Caco-2 (cell line): ENCODE measurements around the gene TMEM63C. TPM values are rescaled to one million over a fixed set of nuclear protein-coding genes. Genes with fewer than 3 reads are reported as not detected.

ENCODE experiments used
- BruUV-seq: library from RNA; stranded (reverse); fragments of 400-500 nt; replicated peaks from 2 replicates; lab custom pipeline; 2021; lab: Mats Ljungman, UMichigan
- CTCF ChIA-PET: fragments of 300-600 bp; sonication (Branson Sonifier 250); formaldehyde crosslinking; loops from one replicate; lab custom pipeline; 2022; ENCODE audit warnings: antibody characterized with exemption; lab: Charles Lee
- POLR2A ChIA-PET: fragments of 300-600 bp; sonication (Branson Sonifier 250); formaldehyde crosslinking; loops from one replicate; lab custom pipeline; 2022; ENCODE audit warnings: antibody characterized with exemption; lab: Charles Lee
- DNase-seq, 2 experiments: peaks; one replicate each; pipeline versions ENCODE4 v3.0.0 to v3.0.0-alpha.2; 2020 to 2022
- H3K27me3 ChIP-seq: replicated peaks from 2 replicates; pipeline ENCODE4 v1.6.0; 2011; ENCODE audit warnings: low read length; ENCODE audit not compliant: control insufficient read depth, insufficient read depth
- H3K36me3 ChIP-seq: 2 replicates; pipeline ENCODE4 v1.5.1; 2011; ENCODE audit warnings: low read length; ENCODE audit not compliant: control insufficient read depth, insufficient read depth
- H3K4me1 ChIP-seq: fragments of 250-450 bp; sonication (Bioruptor Pico); 2 replicates; pipeline ENCODE4 v1.5.1; 2020; ENCODE audit warnings: mild to moderate bottlenecking
- H3K4me3 ChIP-seq: 2 replicates; pipeline ENCODE4 v1.5.1; 2011; ENCODE audit warnings: low read depth, mild to moderate bottlenecking, control low read depth, low read length
- H3K9me3 ChIP-seq: fragments of 250-450 bp; sonication (Bioruptor Pico); 2 replicates; pipeline ENCODE4 v1.5.1; 2020; ENCODE audit warnings: mild to moderate bottlenecking, moderate library complexity
- H3K27ac Mint-ChIP-seq: one replicate; pipeline ENCODE4 v1.8.0; 2022; ENCODE audit warnings: mixed read lengths; ENCODE audit not compliant: unreplicated experiment
- H3K27me3 Mint-ChIP-seq: one replicate; pipeline ENCODE4 v1.8.0; 2022; ENCODE audit warnings: mixed read lengths; ENCODE audit not compliant: insufficient read depth, unreplicated experiment
- H3K36me3 Mint-ChIP-seq: one replicate; pipeline ENCODE4 v1.8.0; 2022; ENCODE audit warnings: mild to moderate bottlenecking, mixed read lengths; ENCODE audit not compliant: insufficient read depth, unreplicated experiment
- H3K4me1 Mint-ChIP-seq: one replicate; pipeline ENCODE4 v1.8.0; 2022; ENCODE audit warnings: low read depth, mixed read lengths; ENCODE audit not compliant: unreplicated experiment
- H3K4me3 Mint-ChIP-seq: one replicate; pipeline ENCODE4 v1.8.0; 2022; ENCODE audit warnings: mild to moderate bottlenecking, moderate library complexity, mixed read lengths; ENCODE audit not compliant: unreplicated experiment
- H3K9me3 Mint-ChIP-seq: one replicate; pipeline ENCODE4 v1.8.0; 2022; ENCODE audit warnings: mixed read lengths; ENCODE audit not compliant: unreplicated experiment
- CTCF ChIP-seq, 2 experiments: fragments of 200-600 bp in 1 of 2; IDR thresholded peaks; 1 replicate in 1 of 2; 2 replicates in 1 of 2; pipeline versions ENCODE4 v1.5.1 to v1.8.0; 2011 to 2022; ENCODE audit warnings: antibody characterized with exemption in 1 of 2, control low read depth in 1 of 2, inconsistent platforms in 1 of 2, low read depth in 1 of 2, low read length in 1 of 2, mild to moderate bottlenecking in 1 of 2, moderate library complexity in 1 of 2; ENCODE audit not compliant: insufficient read depth in 1 of 2, severe bottlenecking in 1 of 2, unreplicated experiment in 1 of 2
- intact Hi-C: fragments of 100-400 bp; cut with micrococcal nuclease; formaldehyde crosslinking; loops from one replicate; pipeline ENCODE4 v1.10.0; 2022; ENCODE audit not compliant: unreplicated experiment
- total RNA-seq: library from RNA; stranded (reverse); gene quantifications from 2 replicates; pipeline ENCODE4 v1.2.3, GENCODE V29; 2022

TMEM63C gene
- total RNA-seq, 1 experiment from 2014 or later, result 1.3 TPM

- TF ChIP-seq CTCF (IDR thresholded peaks at IDR 0.05; ENCODE audit: insufficient read depth in 1 of 2, low read depth in 1 of 2, low read length in 1 of 2, severe bottlenecking in 1 of 2, unreplicated experiment in 1 of 2), result no peak
- DNase-seq, result no peak
Observed at GRCh38 chr14:77151918-77152588, 29.5 kb upstream of the TMEM63C start.

GRCh38 chr14:77153802-77154201, 27.8 kb upstream of the TMEM63C start:
- ChIA-PET POLR2A (no interaction called here), CTCF (interaction anchor here (1.3 to 3.5 kb wide), 3 partner anchors 60 to 162 kb away, joined by 4 to 68 read pairs (median 28); no protein-coding TSS in a partner anchor)
- Mint-ChIP-seq H3K4me3 (no peak overlapping the region), H3K9me3 (no peaks in the 10 kb centered on the region), H3K4me1 (no peaks in the 10 kb centered on the region), H3K36me3 (no peaks in the 10 kb centered on the region), H3K27ac (no peak overlapping the region), H3K27me3 (peaks cover 8% of the 10 kb centered on the region)
- H3K4me3 ChIP-seq, result no peak overlapping the region
- intact Hi-C loops, result no loop called here
- no peaks in the 10 kb centered on the region for H3K9me3 ChIP-seq
- no peaks in the 10 kb centered on the region for H3K4me1 ChIP-seq
- no peak for TF ChIP-seq CTCF (IDR thresholded peaks at IDR 0.05; ENCODE audit: insufficient read depth in 1 of 2, low read depth in 1 of 2, low read length in 1 of 2, severe bottlenecking in 1 of 2, unreplicated experiment in 1 of 2)
- no peak for DNase-seq
- H3K36me3 ChIP-seq, result no peaks in the 10 kb centered on the region
- no TSS peak for BruUV-seq
- H3K27me3 ChIP-seq, result no peaks in the 10 kb centered on the region

More at GRCh38 chr14:77151918-77152588, 29.5 kb upstream of the TMEM63C start:
- no peaks in the 10 kb centered on the region for H3K9me3 ChIP-seq
- H3K27ac Mint-ChIP-seq, result no peak overlapping the region
- no peak overlapping the region for H3K4me3 ChIP-seq
- no peaks in the 10 kb centered on the region for H3K4me1 ChIP-seq
- intact Hi-C loops, result loop anchor here (1.0 kb wide), 3 partner anchors 61 to 280 kb away; no protein-coding TSS in a partner anchor
- no peaks in the 10 kb centered on the region for H3K4me1 Mint-ChIP-seq
- ChIA-PET POLR2A (no interaction called here), CTCF (interaction anchor here (0.8 to 3.5 kb wide), 21 partner anchors 10 to 442 kb away, joined by 3 to 68 read pairs (median 5); partner anchors contain the start of genes CIPC, TMEM63C and VIPAS39)
- no peaks in the 10 kb centered on the region for H3K9me3 Mint-ChIP-seq
- no peaks in the 10 kb centered on the region for H3K27me3 ChIP-seq
- no peaks in the 10 kb centered on the region for H3K36me3 Mint-ChIP-seq
- BruUV-seq, result no TSS peak
- peaks cover 8% of the 10 kb centered on the region for H3K27me3 Mint-ChIP-seq
- H3K36me3 ChIP-seq, result no peaks in the 10 kb centered on the region
- H3K4me3 Mint-ChIP-seq, result no peak overlapping the region

GRCh38 chr14:77154421-77154820, 27.2 kb upstream of the TMEM63C start:
- ChIA-PET CTCF (no interaction called here), POLR2A (no interaction called here)
- Mint-ChIP-seq H3K27ac (no peak overlapping the region), H3K36me3 (no peaks in the 10 kb centered on the region), H3K9me3 (no peaks in the 10 kb centered on the region), H3K4me3 (no peak overlapping the region), H3K4me1 (no peaks in the 10 kb centered on the region), H3K27me3 (peaks cover 8% of the 10 kb centered on the region)
- no peaks in the 10 kb centered on the region for H3K27me3 ChIP-seq
- intact Hi-C loops, result no loop called here
- no peaks in the 10 kb centered on the region for H3K4me1 ChIP-seq
- no peaks in the 10 kb centered on the region for H3K36me3 ChIP-seq
- no TSS peak for BruUV-seq
- TF ChIP-seq CTCF (IDR thresholded peaks at IDR 0.05; ENCODE audit: insufficient read depth in 1 of 2, low read depth in 1 of 2, low read length in 1 of 2, severe bottlenecking in 1 of 2, unreplicated experiment in 1 of 2), result no peak
- H3K9me3 ChIP-seq, result no peaks in the 10 kb centered on the region
- DNase-seq, result no peak
- no peak overlapping the region for H3K4me3 ChIP-seq
